Neutrophil (primary cell): ENCODE measurements around the gene SMAD3.

ENCODE experiments used
- H3K27ac ChIP-seq: fragments of 200-600 bp; sonication (generic); 2 replicates; pipeline ENCODE4 v1.5.1; 2016; ENCODE audit warnings: mild to moderate bottlenecking, moderate library complexity
- H3K27me3 ChIP-seq: fragments of 200-600 bp; sonication (generic); 2 replicates; pipeline ENCODE4 v1.6.0; 2016; ENCODE audit warnings: mild to moderate bottlenecking
- H3K36me3 ChIP-seq: fragments of 200-600 bp; sonication (generic); 2 replicates; pipeline ENCODE4 v1.5.1; 2017
- H3K4me1 ChIP-seq, 2 experiments: fragments of 200-600 bp in 1 of 2; sonication (generic) in 1 of 2; 1 replicate in 1 of 2; 2 replicates in 1 of 2; pipeline versions ENCODE4 v1.5.1 to v1.6.1; 2013 to 2016; ENCODE audit warnings: low read depth in 1 of 2, low read length in 1 of 2, mild to moderate bottlenecking in 1 of 2, moderate library complexity in 1 of 2; ENCODE audit not compliant: control insufficient read depth in 1 of 2, insufficient read depth in 1 of 2
- H3K4me3 ChIP-seq, 2 experiments: fragments of 200-600 bp in 1 of 2; sonication (generic) in 1 of 2; 1 replicate in 1 of 2; 2 replicates in 1 of 2; pipeline ENCODE4 v1.5.1; 2013 to 2016; ENCODE audit warnings: low read depth in 1 of 2, low read length in 1 of 2, mild to moderate bottlenecking in 1 of 2, moderate library complexity in 1 of 2
- H3K9me3 ChIP-seq: fragments of 200-600 bp; sonication (generic); 2 replicates; pipeline ENCODE4 v1.5.1; 2016
- TF ChIP-seq, protein P1 (sequence below): fragments of 200-600 bp; sonication (generic); IDR thresholded peaks from 2 replicates; pipeline ENCODE4 v1.5.1; 2016; ENCODE audit warnings: antibody characterized with exemption

The SMAD3 gene

DNA sequence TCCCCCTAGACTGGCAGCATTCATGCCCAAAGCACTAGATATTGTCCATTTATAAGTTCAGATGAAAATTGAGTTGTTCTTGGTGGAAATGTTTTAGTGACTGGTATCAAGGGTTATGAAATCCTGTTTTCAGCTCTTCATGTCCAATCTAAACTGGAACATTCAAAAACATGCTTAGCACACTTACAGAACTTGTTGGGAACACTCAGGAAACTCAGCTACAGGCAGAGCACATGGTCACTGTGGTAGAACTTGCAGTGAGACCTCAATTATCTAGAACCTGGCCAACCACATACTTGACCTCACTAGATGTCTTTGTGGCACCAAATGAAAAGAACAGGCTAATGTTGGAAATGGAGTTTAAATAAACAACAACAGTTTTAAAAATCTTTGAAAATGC, 88.8 kb downstream of the SMAD3 start:
- TF ChIP-seq, protein P1, sequence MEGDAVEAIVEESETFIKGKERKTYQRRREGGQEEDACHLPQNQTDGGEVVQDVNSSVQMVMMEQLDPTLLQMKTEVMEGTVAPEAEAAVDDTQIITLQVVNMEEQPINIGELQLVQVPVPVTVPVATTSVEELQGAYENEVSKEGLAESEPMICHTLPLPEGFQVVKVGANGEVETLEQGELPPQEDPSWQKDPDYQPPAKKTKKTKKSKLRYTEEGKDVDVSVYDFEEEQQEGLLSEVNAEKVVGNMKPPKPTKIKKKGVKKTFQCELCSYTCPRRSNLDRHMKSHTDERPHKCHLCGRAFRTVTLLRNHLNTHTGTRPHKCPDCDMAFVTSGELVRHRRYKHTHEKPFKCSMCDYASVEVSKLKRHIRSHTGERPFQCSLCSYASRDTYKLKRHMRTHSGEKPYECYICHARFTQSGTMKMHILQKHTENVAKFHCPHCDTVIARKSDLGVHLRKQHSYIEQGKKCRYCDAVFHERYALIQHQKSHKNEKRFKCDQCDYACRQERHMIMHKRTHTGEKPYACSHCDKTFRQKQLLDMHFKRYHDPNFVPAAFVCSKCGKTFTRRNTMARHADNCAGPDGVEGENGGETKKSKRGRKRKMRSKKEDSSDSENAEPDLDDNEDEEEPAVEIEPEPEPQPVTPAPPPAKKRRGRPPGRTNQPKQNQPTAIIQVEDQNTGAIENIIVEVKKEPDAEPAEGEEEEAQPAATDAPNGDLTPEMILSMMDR: no peak

GRCh38 chr15:67156426-67156825, 91.0 kb downstream of the SMAD3 start:
- Histone ChIP-seq H3K36me3 (no peaks in the 10 kb centered on the region), H3K27me3 (no peaks in the 10 kb centered on the region), H3K4me3 (no peak overlapping the region), H3K27ac (no peak overlapping the region), H3K4me1 (peaks cover 0 to 3% of the 10 kb centered on the region in 2 experiments), H3K9me3 (no peaks in the 10 kb centered on the region)
- TF ChIP-seq, protein P1: no peak

More for the DNA sequence above, 88.8 kb downstream of the SMAD3 start:
- Histone ChIP-seq H3K9me3 (no peaks in the 10 kb centered on the region), H3K4me3 (no peak overlapping the region), H3K36me3 (no peaks in the 10 kb centered on the region), H3K27me3 (peaks cover 5% of the 10 kb centered on the region), H3K27ac (no peak overlapping the region), H3K4me1 (peaks cover 0 to 6% of the 10 kb centered on the region in 2 experiments)

DNA sequence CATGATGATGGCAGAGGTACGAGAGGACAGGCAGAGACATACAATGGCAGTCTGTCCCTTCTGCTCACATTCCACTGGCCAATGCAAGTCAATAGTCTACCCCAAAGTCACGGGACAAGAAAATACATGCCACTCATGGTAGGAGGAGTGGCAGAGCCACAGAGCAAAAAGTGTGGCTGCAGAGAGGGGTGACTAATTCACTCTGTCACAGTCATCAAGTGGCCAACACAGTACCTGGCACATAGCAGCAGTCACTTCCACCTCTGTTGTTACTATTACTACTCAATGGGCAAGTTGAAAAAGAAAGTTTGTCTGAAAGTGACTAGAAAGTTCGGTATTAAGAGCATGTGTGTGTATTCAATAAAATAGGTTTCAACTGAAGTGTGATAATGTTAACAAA, 91.4 kb downstream of the SMAD3 start:
- no peak overlapping the region for H3K4me3 ChIP-seq
- H3K36me3 ChIP-seq: no peaks in the 10 kb centered on the region
- H3K27ac ChIP-seq: no peak overlapping the region
- H3K4me1 ChIP-seq: peaks cover 0 to 7% of the 10 kb centered on the region in 2 experiments
- no peaks in the 10 kb centered on the region for H3K27me3 ChIP-seq
- TF ChIP-seq, protein P1: no peak
- H3K9me3 ChIP-seq: no peaks in the 10 kb centered on the region

- peaks cover 0 to 7% of the 10 kb centered on the region in 2 experiments for H3K4me1 ChIP-seq
- no peaks in the 10 kb centered on the region for H3K27me3 ChIP-seq
- no peak overlapping the region for H3K27ac ChIP-seq
- no peaks in the 10 kb centered on the region for H3K36me3 ChIP-seq
- TF ChIP-seq, protein P1: no peak
- H3K9me3 ChIP-seq: no peaks in the 10 kb centered on the region
- no peak overlapping the region for H3K4me3 ChIP-seq
Observed at GRCh38 chr15:67157521-67158252, 92.3 kb downstream of the SMAD3 start.

DNA sequence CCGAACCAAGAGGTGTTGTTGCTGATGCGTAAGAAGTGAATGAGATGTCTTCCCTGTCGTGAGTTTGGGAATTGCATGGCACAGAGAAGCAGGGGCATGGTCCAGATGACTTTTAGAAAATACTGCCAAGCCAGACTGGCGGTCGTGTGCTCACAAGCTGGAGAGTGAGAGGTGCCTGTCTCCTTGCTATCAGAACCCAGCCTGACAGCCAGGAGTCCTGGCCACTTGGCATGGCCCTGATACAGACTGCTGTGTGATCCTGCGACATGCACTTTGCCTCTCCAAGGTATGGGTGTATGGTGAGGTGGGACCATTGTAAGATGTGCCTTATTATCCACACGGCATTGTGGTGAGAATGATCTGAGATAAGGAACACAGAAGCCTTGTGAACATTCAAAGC, 93.0 kb downstream of the SMAD3 start:
- TF ChIP-seq, protein P1: no peak
- Histone ChIP-seq H3K4me1 (peaks cover 0 to 7% of the 10 kb centered on the region in 2 experiments), H3K27me3 (no peaks in the 10 kb centered on the region), H3K9me3 (no peaks in the 10 kb centered on the region), H3K36me3 (no peaks in the 10 kb centered on the region), H3K4me3 (no peak overlapping the region), H3K27ac (no peak overlapping the region)
